Measurements from ENCODE around the gene IQCH. TPM values are rescaled to one million over a fixed set of nuclear protein-coding genes. Genes with fewer than 3 reads are reported as not detected.

The IQCH gene
- polyA plus RNA-seq, 1 of the 3 experiments (the other 2 are of a cell fraction): 0.81 TPM

DNA sequence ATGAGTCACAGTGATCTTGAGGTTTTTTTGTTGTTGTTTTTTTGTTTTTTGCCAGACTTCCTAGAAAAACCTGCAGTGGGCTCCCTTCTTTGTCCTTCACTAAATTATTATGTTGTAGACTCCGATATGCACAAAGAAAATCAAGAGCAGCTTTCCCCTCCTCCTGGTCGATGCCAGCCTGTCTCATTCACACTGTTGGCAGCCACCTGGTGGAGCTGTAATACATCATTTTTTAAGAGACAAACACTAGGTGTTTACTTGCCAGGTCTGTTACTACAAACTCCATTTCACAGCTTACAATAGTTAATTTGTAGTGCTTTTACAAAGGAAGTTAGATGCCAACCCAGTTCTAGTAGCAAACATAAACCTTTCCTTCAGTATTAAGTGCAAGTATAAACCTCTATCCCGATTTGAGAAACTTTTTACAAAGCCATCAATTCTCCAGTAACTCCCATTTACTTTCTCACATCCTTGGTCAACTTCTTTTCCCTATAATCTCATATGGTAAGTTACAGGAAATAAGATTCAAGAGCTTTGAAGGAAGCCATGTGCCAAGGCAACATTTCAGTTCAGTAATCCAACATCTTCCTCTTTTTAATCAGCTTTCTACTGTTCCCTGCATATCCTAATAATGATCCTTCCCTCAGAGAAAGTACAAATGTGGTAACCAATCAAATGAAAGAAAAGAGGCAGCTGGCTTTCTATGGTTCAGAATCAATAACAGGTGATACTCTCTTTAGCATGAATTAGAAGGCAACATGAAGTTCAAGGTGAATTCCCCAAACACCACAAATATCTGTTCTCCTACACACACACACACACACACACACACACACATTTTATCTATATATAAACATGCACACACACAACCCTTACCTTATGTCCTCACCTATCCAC is 14.1 kb upstream of the IQCH start (continued):
- no peak for TF ChIP-seq USF2 (IDR thresholded peaks at IDR 0.05; ENCODE audit: borderline replicate concordance, low read depth, low read length)
- TF ChIP-seq RCOR1 (IDR thresholded peaks at IDR 0.05; ENCODE audit: low read length): no peak
- no peak for TF ChIP-seq EP300 (IDR thresholded peaks at IDR 0.05; ENCODE audit: borderline replicate concordance in 1 of 2, low read depth in 1 of 2, low read length in 1 of 2)
- TF ChIP-seq ELF1 (IDR thresholded peaks at IDR 0.05): no peak

DNA sequence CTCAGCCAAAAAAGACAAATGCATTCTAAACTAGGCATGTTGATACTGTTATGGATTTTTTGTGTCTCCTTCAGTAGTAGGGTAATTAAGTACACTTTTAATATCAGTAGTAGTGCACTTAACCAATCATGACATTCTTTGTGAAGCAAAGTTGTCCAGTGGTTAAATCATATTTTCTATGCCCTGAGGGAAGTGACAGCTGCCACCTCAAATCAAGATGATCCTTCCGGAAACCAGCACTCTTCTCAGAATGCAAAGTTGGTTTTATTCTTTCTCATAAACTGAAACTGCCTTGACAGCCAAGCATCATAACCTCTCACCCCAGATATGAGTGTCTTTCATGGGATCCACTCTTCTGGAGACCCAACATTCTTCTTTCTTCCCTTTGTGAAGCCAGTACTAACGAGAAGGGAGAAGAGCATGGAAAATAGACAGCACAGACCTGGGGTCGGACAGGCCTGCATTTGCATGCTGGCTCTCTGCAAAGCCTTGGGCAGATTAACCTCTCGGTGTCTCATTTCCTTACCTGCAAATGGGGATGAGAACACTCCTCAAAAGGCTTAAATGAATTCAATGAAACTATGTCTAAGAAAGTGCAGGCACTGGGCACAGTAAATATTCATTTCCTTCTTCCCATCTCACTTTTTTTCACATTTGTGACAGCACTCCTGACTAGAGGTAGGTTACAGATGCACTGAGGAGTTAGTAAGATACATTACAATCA is 13.3 kb upstream of the IQCH start:
- CTCF ChIA-PET: interaction anchor here (0.6 to 3.7 kb wide), 15 partner anchors 10 to 596 kb away, joined by 3 to 25 read pairs (median 6); no protein-coding TSS in a partner anchor
- Histone ChIP-seq H3K9me3 (no peaks in the 10 kb centered on the region), H3K4me1 (ENCODE audit: control insufficient read depth in 1 of 2, insufficient read depth in 2 of 2, low read depth in 1 of 2, low read length in 1 of 2) (peaks cover 7 to 13% of the 10 kb centered on the region in 2 experiments; a peak in 3 of 4 replicates), H3K4me3 (ENCODE audit: low read depth in 2 of 2, low read length in 1 of 2) (no peak overlapping the region), H3F3A (replicated peaks; ENCODE audit: insufficient read depth) (peaks cover 9% of the 10 kb centered on the region), H3K36me3 (replicated peaks in 1 of 2; ENCODE audit: control insufficient read depth in 1 of 2, insufficient read depth in 2 of 2, low read length in 1 of 2) (peaks cover 3 to 16% of the 10 kb centered on the region in 2 experiments), H3K27ac (ENCODE audit: low read depth in 2 of 2, low read length in 1 of 2) (no peak overlapping the region; a peak in 1 of 4 replicates), H3K27me3 (ENCODE audit: insufficient read depth) (no peaks in the 10 kb centered on the region), H3K9me2 (no peaks in the 10 kb centered on the region), H3K4me2 (no peak overlapping the region), H2AFZ (ENCODE audit: low read depth) (no peak overlapping the region), H3K79me2 (ENCODE audit: insufficient read depth) (peaks cover 85% of the 10 kb centered on the region), H3K9ac (no peak overlapping the region), H4K20me1 (ENCODE audit: insufficient read depth) (peaks cover 9% of the 10 kb centered on the region; the same call in 1 of the 2 replicates)
- POLR2A ChIA-PET: no interaction called here
- 90% methylated on average over 4 of the region's 4 CpGs for WGBS (ENCODE audit: low lambda C conversion rate)
- no peak for DNase-seq
- TF ChIP-seq FOXM1 (IDR thresholded peaks at IDR 0.05; ENCODE audit: low read depth): no peak
- TF ChIP-seq USF2 (IDR thresholded peaks at IDR 0.05; ENCODE audit: borderline replicate concordance, low read depth, low read length): no peak
- TF ChIP-seq IRF3 (IDR thresholded peaks at IDR 0.05; ENCODE audit: low read depth, low read length): no peak
- no peak for TF ChIP-seq FOSL2 (IDR thresholded peaks at IDR 0.05; ENCODE audit: borderline replicate concordance, low read depth)
- TF ChIP-seq POLR2AphosphoS5 (IDR thresholded peaks at IDR 0.05; ENCODE audit: low read depth, low read length): no peak
- TF ChIP-seq RFX5 (IDR thresholded peaks at IDR 0.05; ENCODE audit: low read length): no peak
- TF ChIP-seq TEAD4 (IDR thresholded peaks at IDR 0.05; ENCODE audit: borderline replicate concordance, insufficient read depth): no peak
- TF ChIP-seq RCOR1 (IDR thresholded peaks at IDR 0.05; ENCODE audit: low read length): no peak
- TF ChIP-seq REST (IDR thresholded peaks at IDR 0.05; ENCODE audit: low read depth, low read length): no peak
- no peak for TF ChIP-seq RXRA (IDR thresholded peaks at IDR 0.05; ENCODE audit: borderline replicate concordance, low read depth)
- no peak for TF ChIP-seq RAD21 (IDR thresholded peaks at IDR 0.05; ENCODE audit: low read length)
- no peak for TF ChIP-seq JUND (IDR thresholded peaks at IDR 0.05)
- TF ChIP-seq ELF1 (IDR thresholded peaks at IDR 0.05): no peak
- TF ChIP-seq CHD2 (IDR thresholded peaks at IDR 0.05; ENCODE audit: low read length, partially characterized antibody): no peak
- no peak for TF ChIP-seq EP300 (IDR thresholded peaks at IDR 0.05; ENCODE audit: borderline replicate concordance in 1 of 2, low read depth in 1 of 2, low read length in 1 of 2)
- TF ChIP-seq, protein P1, sequence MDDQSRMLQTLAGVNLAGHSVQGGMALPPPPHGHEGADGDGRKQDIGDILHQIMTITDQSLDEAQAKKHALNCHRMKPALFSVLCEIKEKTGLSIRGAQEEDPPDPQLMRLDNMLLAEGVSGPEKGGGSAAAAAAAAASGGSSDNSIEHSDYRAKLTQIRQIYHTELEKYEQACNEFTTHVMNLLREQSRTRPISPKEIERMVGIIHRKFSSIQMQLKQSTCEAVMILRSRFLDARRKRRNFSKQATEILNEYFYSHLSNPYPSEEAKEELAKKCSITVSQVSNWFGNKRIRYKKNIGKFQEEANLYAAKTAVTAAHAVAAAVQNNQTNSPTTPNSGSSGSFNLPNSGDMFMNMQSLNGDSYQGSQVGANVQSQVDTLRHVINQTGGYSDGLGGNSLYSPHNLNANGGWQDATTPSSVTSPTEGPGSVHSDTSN (IDR thresholded peaks at IDR 0.05): no peak
- no peak for TF ChIP-seq FOXJ3 (CRISPR knock-in tag; IDR thresholded peaks at IDR 0.05)
